DMS114 treated with DMSO at 0.1 percent for 48 hours (cell line): ENCODE measurements around the gene ECI1.
"Not testable (repeated sequence)": the region's sequence is repeated elsewhere in the genome, so short reads cannot be mapped to it uniquely, and the experiment has no call there.

Experiments
- DNase-seq: peaks from one replicate; lab custom pipeline; 2025; ENCODE audit not compliant: unreplicated experiment; lab: John Stamatoyannopoulos, UW

The ECI1 gene

DNA sequence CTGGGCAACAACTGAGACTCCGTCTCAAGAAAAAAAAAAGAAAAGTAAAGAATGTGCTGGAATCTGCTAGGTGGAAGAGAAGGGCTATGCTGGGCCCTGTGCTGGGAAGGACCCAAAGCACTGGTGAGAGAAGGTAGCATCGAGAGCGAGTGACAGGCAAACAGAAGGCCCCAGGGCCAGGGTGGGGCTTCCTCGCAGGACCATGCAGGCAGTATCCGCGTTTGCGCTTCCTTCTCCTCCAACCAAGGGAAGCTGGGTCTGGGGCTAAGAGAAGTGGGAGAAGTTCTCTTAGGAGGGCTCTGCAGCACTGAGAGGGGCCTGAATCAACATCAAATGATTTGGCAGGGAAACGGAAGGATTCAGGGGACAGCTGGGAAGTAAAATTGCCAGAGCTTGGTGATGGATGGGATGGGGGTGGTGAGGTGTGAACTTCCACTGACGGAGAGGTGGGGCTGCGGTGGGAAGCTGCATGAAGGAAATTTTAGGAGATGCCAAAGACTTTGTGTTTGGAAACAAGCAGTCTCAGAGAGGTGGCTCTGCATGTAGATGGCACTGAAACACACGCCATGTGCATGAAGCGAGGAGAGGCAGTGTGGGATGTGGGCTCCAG, 5.2 kb upstream of the ECI1 start:
- DNase-seq = no peak

DNA sequence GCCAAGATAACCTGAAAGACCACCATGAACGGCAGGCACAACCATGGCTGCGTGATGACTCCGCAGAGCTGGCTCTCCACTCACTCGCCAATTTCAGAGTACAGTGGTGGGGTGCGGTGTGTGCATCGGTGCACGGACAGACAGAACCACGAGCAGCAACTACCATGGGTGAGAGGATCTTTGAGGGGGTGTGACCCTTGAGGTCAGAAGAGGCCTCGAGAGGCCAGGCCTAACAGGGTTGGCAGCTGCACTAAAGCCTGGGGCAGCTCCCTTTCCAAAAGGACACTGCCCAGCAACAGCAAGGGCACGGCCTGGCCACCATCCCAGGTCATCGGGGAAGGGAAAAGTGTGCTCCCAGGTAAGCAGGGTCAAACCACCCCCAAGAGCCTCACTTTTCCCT, 1.9 kb upstream of the ECI1 start:
- DNase-seq = no peak

DNA sequence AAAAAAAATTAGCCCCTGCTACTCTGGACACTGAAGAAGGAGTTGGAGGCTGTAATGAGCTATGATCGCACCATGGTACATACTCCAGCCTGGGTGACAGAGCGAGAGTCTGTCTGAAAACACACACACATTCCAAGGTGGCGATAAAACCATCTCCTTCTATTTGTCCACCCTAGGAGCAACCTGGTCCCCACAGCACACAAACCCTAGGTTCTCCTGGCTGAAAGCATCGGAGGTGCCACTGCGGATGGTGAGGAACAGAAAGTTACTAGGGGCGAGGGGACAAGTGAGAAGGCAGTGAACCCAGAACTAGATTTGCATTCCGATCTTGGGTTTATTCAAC, 1.4 kb upstream of the ECI1 start:
- DNase-seq = no peak

DNA sequence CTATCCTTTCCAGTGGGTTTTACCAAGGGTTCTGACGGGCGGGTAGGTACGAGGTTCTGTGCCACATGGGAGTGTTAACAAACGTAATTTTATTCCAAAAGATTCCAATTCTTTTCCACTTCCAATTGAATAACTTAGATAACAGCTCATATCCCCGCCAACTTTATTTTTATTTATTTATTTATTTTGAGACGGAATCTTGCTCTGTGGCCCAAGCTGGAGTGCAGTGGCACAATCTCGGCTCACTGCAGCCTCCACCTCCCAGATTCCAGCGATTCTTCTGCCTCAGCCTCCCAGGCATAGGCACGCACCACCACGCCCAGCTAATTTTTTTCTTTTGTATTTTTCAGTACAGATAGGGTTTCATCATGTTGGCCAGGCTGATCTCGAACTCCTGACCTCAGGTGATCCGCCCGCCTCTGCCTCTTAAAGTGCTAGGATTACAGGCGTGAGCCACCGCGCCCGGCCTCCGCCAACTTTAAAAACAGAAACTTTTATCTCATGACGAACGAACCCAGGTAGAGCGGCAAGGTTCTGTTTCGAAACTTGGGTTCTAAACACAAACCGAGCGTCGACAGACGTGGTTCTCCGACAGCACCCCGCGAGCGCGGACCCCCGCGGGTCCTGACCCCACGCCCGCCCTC, 613 bp downstream of the ECI1 start:
- no peak for DNase-seq

DNA sequence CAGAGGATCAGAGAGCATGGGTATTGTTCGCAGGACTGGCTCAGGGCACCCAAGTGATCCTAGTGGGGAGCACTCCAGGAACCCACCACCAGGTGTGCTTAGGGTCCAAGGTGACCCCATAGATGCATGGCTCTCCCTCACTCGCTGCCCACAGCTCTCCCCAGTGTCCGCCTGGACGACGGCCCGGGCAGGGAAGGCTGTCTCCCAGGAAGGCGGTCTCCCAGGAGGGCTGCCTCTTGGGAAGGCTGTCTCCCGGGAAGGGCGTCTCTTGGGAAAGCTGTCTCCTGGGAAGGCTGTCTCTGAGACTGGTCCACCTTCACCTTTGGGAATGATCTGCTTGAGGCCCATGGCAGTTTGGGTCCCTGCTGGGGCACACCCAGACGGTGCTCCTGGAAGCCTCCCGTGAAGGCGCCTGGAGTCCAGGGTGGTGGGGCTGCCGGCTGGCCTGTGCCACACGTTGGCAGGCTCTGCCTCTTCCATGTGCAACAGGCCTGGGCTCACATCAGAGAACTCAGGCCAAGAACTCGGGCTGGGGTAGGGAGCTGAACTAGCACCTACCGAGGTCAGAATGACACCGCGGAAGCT, 5.0 kb downstream of the ECI1 start:
- DNase-seq = no peak

DNA sequence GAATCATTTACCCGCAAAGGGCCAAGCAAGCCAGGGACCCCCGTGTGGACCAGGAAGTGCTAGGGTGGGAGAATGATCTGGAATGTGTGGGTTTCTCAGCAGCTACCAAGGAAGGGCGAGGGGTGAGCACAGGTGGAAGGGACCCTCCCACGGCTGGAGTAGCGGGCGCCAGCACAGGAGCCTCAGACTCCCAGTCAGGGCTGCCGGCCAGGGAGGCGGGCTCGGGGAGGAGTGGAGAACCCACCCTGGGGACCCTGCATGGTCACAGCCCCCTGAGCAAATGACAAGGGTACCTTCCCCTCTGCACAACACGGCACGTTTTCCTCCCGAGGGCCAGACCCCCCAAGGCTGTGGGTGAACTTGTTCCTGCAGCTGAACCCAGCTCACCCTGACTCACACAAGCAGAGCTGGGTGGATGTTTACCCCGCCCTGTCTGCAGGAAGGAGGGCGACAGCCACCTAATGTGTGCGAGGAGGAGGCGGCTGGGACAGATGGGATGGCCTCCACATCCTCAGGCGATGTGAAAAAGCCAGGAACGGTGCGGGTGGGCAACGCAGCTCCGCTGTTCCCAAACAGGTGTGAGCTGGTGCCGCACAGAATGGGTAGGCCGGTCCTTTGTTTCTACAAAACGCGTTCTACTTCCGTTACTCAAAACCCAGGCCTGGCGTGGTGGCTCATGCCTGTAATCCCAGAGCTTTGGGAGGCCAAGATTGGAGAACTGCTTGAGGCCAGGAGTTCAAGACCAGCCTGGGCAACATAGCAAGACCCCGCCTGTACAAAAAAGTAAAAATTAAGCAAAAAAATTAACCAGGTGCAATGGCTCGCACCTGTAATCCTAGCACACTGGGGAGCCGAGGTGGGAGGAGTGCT, 6.2 kb downstream of the ECI1 start:
- no peak for DNase-seq

DNA sequence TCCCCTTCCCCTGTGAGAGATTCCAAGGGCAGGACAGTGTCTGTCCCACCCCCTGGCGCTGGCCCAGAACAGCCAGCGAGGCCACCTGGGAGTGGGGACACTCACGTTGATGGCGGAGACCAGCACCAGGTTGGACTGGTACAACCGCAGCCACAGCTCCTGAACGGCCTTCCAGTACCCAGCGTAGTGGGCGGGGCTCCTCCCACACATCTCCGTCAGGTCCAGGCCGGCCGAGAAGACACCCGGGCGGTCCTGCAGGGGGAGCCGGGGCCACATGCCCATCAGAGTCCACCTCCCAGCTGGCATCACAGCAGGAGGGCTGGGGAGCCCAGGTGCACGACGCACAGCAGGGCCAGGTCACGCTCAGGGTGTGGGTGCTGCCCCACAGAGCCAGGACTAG, 7.1 kb downstream of the ECI1 start:
- no peak for DNase-seq

DNA sequence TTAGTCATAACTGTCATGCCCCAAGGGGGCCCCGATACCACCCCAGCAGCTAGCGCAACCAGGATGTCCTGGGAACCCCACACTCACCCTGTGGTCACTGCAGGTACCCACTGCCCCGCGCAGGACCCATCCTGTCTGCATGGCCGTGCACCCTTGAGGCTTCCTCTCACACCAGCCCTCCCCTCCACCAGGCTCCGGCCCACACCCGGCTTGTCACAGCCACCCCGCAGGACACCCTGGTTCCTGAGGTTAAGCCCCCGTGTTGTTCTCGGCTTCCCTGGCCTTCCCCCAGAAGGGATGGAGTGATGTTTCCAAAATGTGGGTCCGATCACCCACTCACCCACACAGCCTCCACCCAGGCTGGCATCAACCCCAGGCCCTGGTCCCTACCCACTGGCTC, 7.6 kb downstream of the ECI1 start:
- no peak for DNase-seq

DNA sequence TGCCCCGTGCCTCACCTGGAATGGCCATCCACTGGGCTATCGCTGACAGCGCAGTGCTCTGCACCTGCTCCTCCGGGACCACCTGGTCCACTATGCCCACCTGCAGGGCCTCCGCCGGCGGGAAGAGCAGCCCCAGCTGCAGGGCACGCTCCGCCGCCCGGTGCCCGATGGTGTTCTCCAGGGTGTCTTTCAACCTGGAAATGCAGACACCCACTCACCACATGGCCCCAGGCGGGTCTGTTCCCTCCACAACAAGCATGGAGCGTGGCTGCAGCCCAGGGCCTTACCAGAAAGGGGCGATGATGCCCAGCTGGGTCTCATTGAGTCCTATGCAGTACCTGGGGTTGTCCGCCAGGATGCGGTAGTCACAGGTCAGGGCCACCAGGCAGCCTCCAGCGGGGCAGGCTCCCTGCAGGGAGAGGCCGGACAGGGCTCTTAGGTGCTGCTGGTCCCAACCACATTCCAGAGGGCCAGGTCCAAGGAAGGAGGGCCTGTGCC, 8.3 kb downstream of the ECI1 start:
- no peak for DNase-seq

DNA sequence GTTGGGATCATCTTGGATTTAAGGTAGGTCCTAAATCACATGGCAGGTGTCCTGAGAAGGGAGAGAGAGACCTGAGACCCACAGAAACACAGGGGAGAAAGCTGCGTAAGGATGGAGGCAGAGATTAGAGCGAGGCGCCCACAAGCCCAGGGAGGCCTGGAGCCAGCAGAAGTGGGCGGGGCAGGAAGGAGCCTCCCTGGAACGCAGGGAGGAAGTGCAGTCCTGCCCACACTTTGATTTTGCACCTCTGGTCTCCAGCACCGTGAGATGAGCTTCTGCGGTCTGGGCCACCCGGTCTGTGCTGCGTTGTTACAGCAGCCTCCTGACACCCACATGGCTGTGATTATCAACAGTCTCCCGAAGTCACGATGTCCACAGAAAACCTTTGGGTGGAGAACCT, 8.8 kb downstream of the ECI1 start:
- no peak for DNase-seq

DNA sequence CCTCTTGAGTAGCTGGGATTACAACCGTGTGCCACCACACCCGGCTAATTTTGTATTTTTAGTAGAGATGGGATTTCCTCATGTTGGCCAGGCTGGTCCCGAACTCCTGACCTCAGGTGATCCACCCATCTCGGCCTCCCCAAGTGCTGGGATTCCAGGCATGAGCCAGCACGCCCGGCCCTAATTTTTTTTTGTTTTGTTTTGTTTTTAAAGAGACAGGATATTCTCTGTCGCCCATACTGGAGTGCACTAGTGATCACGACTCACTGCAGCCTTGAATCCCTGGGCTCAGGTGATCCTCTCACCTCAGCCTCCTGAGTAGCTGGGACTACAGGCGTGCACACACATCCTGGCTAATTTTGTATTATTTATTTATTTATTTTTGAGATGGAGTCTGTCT, 11.1 kb downstream of the ECI1 start:
- not testable (repeated sequence) for DNase-seq

DNA sequence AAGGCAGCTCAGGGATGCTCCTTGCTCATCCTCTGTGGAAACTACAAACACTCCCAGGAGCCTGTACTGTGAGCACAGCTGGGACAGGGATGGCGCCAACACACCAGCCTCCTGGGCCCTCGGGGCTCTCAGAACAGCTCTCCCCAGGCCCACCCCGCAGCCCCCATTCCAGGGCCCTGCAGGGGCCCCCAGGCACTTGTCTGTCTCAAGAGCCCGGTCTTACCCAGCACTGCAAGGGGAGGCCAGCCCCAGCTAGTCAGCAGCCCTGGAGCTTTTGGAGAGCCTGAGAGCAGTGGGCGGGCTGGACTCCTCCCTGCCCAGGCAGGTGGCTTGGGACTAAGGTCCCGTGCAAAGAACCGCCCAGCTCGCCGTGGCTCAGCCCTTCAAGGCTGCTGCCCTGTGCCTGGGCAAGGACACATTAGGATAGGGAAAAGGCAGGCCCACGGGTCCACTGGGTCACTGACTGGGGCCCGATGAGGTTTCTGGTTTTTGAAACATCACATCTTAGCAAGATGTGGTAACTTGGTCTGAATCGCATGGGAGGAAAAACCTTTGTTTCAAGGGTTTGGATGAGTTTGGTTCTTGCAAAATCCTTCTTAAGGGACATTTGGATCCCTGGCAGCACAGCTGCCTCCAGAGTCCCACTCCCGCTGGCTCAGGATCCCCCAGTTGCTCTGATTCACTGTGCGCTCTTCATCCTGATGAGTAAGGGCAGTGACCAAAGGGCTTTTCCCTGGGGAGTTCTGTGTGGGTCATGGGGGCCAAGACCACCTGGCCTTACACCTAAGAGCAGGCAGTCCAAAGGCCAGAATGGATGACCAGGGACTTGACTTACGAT, 12.3 kb downstream of the ECI1 start:
- no peak for DNase-seq

DNA sequence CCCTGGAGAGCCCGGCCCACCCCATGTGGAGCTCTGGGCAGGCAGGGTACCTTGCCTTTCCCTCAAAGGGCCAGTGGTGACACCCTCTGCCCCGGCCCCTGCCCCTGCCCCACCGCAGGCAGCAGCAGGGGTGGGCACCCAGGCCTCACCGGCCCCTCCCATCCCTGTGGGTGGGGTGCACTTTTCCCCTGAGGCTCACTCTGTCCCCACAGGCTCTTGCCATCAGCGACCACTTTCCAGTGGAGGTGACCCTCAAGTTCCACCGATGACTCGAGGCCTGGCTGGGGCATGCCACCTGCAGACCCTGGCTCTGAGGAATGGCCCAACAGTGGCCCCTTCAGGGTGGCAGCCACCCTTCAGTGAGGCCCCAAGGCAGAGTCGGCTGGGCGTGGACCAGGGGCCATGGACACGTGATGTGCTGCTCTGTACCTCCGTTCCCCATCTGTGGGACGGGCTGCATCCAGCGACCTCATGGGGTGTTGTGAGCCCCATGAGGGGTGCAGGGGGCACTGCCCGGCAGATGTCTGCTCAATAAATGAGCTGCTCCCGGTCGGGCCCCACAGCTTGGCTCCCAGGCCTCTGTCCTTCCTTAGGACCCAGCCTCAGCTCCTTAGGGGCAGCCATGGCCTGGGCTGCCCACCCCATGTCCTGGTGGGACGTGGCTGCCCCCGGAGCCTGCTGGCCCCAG, 13.1 kb downstream of the ECI1 start:
- DNase-seq = no peak

DNA sequence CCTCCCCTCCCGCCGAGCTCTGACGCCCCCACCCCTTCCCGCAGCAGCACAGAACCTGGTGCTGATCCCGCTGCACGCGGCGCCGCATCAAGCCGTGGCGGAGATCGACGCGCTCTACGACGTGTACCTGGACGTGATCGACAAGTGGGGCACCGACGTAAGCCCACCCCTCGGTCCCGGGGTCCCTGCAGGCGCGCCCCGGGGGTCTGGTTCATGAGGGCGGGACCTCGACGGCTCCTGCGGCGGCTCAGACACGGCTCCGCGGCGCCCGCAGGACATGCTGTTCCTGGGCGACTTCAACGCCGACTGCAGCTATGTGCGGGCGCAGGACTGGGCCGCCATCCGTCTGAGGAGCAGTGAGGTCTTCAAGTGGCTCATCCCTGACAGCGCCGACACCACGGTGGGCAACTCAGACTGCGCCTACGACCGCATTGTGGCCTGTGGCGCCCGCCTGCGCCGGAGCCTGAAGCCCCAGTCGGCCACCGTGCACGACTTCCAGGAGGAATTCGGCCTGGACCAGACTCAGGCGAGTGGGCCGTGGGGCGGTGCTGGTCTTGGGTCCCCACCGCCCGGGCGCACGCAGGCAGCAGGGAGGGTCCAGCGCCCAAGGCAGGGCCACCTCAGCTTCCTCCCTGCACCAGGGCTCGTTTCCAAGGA, 13.8 kb downstream of the ECI1 start:
- no peak for DNase-seq

DNA sequence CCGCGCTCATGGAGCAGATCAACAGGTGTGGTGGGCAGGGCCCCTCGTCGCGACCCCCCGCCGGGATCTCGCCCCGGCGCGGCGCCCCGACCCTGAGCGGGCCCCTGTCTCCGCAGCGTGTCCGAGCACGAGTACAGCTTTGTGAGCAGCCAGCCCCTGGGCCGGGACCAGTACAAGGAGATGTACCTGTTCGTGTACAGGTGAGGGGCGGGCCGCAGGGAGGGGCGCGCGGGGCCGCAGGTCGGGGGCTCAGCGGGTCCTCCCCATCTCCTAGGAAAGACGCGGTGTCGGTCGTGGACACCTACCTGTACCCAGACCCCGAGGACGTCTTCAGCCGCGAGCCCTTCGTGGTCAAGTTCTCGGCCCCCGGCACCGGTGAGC, 14.3 kb downstream of the ECI1 start:
- no peak for DNase-seq

DNA sequence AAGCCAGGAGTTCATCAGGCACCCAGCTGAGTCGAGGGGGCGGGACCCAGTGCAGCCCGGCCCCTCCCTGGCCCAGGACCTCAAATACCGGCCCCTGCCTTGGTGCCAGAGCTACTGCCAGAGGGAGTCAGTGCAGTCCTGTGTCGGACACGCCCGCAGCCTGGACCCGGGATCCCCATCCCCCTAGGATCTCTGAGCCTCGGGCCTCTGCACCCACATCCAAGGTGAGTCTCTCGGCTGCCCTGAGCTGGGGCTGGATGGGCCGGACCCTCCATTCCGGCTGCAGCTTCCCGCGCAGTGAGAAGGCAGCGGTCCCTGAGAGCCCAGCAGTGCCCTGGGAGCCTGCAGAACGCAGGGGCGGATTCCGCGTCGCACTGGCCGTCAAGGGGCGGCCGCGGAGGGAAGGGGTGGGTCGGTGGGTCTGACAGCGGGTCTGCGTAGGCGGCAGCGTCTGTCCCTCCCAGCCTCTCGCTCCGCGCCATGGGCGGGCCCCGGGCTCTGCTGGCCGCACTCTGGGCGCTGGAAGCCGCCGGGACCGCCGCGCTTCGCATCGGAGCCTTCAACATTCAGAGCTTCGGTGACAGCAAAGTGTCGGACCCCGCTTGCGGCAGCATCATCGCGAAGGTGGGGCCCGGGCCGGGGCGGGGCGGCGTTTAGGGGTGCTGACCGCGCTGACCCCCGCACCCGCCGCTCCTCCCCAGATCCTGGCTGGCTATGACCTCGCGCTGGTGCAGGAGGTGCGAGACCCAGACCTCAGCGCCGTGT, 14.9 kb downstream of the ECI1 start, which contains the start of gene DNASE1L2:
Gene DNASE1L2 (plus strand): TSS at position 108 of the 765 bp plus-strand sequence. CDS start 373 bp downstream, at position 481.
- DNase-seq = no peak

DNA sequence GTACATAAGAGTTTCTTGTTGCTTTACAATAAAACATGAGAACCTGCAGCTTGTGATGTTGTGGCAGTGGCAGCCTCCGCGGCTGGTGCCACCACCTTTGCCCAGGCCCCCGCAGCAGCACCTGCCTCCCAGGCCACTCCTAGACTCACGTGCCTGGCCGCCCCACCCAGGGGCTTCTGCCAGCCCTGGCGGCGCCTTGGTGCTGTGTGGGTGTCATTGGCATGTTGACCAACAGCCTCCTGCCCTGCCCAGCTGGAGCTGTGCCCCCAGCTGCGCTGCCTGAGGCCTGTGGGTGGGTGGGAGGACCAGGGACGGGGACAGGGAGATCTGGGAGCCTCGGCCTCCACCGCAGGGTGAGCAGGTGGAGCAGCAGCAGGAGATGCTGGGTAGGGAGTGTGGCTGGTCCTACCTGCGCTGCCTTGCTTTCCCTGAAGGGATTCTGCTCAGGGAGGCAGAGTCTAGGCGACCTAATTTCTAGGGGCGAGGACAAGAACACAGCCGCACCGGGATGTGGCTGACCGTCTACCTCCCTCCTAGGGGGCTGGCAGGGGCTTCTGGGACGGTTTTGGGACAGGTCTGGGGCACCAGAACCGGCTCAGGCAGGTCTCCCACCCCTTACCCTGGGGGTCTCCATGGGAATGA, 15.6 kb downstream of the ECI1 start:
- no peak for DNase-seq

DNA sequence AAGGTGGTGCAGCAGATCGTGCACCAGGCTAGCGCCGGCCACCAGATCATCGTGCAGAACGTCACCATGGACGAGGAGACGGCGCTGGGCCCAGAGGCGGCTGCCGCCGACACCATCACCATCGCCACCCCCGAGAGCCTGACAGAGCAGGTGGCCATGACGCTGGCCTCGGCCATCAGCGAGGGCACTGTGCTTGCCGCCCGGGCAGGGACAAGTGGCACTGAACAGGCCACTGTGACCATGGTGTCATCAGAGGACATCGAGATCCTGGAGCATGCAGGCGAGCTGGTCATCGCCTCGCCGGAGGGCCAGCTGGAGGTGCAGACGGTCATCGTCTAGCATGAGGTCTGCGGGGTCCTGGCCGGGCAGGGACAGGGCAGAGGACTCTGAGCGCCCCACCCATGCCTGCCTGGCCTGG, 16.1 kb downstream of the ECI1 start:
- no peak for DNase-seq

DNA sequence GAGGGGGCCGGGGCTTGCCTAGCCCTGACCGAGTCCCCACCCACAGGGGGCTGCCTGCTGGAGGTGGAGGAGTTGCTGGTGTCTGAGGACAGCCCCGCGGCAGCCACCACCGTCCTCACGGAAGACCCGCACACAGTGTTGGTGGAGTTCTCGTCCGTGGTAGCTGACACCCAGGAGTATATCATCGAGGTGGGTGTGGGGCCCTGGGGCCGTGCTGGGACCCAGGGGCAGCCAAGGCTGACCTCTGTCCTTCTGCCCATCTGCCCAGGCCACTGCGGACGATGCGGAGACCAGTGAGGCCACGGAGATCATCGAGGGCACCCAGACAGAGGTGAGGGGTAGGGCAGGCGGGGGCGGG, 16.6 kb downstream of the ECI1 start:
- DNase-seq = no peak
